PC-3 (cell line): ENCODE data around the gene METTL24. TPM values are rescaled to one million over a fixed set of nuclear protein-coding genes. Genes with fewer than 3 reads are reported as not detected.

Source experiments
- ATAC-seq: fragments of 200-7000 bp; cut with Tn5 transposase; 2 replicates; pipeline ENCODE4 v1.9.1; 2020; ENCODE audit warnings: mild to moderate bottlenecking, moderate library complexity
- BruUV-seq: library from RNA; stranded (reverse); fragments of 400-500 nt; replicated peaks from 2 replicates; lab custom pipeline; 2021; lab: Mats Ljungman, UMichigan
- CTCF ChIA-PET: fragments of 300-600 bp; sonication (Branson Sonifier 250); formaldehyde crosslinking; loops from one replicate; lab custom pipeline; 2022; ENCODE audit warnings: antibody characterized with exemption; lab: Charles Lee
- POLR2A ChIA-PET: fragments of 300-600 bp; sonication (Branson Sonifier 250); formaldehyde crosslinking; loops from one replicate; lab custom pipeline; 2022; ENCODE audit warnings: antibody characterized with exemption; ENCODE audit not compliant: unreplicated experiment; lab: Charles Lee
- DNase-seq: peaks from one replicate; pipeline ENCODE4 v3.0.0-alpha.2; 2015
- H2AFZ ChIP-seq: fragments of 300-600 bp; sonication (generic); 2 replicates; pipeline ENCODE4 v1.6.0; 2016; ENCODE audit warnings: antibody characterized with exemption, low read length
- H3F3A ChIP-seq: fragments of 300-600 bp; sonication (generic); one replicate; pipeline ENCODE4 v1.6.0; 2017; ENCODE audit warnings: antibody characterized with exemption, low read length, control low read depth, mild to moderate bottlenecking; ENCODE audit not compliant: unreplicated experiment
- H3K27ac ChIP-seq: fragments of 300-600 bp; sonication (generic); 2 replicates; pipeline ENCODE4 v1.5.1; 2016; ENCODE audit warnings: mild to moderate bottlenecking, low read length
- H3K27me3 ChIP-seq: fragments of 300-600 bp; sonication (generic); 2 replicates; pipeline ENCODE4 v1.6.1; 2016; ENCODE audit warnings: low read length, mixed read lengths
- H3K36me3 ChIP-seq: fragments of 300-600 bp; sonication (generic); 2 replicates; pipeline ENCODE4 v1.6.1; 2016; ENCODE audit warnings: low read depth, mixed run types, low read length, mixed read lengths
- H3K4me1 ChIP-seq: fragments of 300-600 bp; sonication (generic); 2 replicates; pipeline ENCODE4 v1.5.1; 2016; ENCODE audit warnings: low read length; ENCODE audit not compliant: insufficient read depth
- H3K4me2 ChIP-seq: fragments of 300-600 bp; sonication (generic); 2 replicates; pipeline ENCODE4 v1.6.0; 2016; ENCODE audit warnings: low read length
- H3K4me3 ChIP-seq: fragments of 300-600 bp; sonication (generic); 2 replicates; pipeline ENCODE4 v1.5.1; 2016; ENCODE audit warnings: mild to moderate bottlenecking, low read length, mixed read lengths
- H3K79me2 ChIP-seq: fragments of 300-600 bp; sonication (generic); 2 replicates; pipeline ENCODE4 v1.6.1; 2017; ENCODE audit warnings: low read length, mixed read lengths
- H3K9ac ChIP-seq: fragments of 300-600 bp; sonication (generic); 2 replicates; pipeline ENCODE4 v1.6.0; 2016; ENCODE audit warnings: mild to moderate bottlenecking, low read length
- H3K9me2 ChIP-seq: fragments of 300-600 bp; sonication (generic); replicated peaks from 2 replicates; pipeline ENCODE4 v1.6.1; 2016; ENCODE audit warnings: mixed run types, low read length, mixed read lengths
- H3K9me3 ChIP-seq: fragments of 300-600 bp; sonication (generic); 2 replicates; pipeline ENCODE4 v1.6.1; 2016; ENCODE audit warnings: low read length, mixed read lengths
- H4K20me1 ChIP-seq: fragments of 300-600 bp; sonication (generic); 2 replicates; pipeline ENCODE4 v1.6.1; 2016; ENCODE audit warnings: low read length, mixed read lengths
- EZH2 ChIP-seq: fragments of 300-600 bp; sonication (generic); IDR thresholded peaks from one replicate; pipeline ENCODE4 v1.6.1; 2017; ENCODE audit warnings: antibody characterized with exemption, mild to moderate bottlenecking, low read length; ENCODE audit not compliant: unreplicated experiment
- EZH2phosphoT487 ChIP-seq: fragments of 300-600 bp; sonication (generic); IDR thresholded peaks from 2 replicates; pipeline ENCODE4 v1.6.1; 2018; ENCODE audit warnings: mild to moderate bottlenecking, antibody characterized with exemption, low read length, borderline replicate concordance
- intact Hi-C: fragments of 100-400 bp; cut with micrococcal nuclease; formaldehyde crosslinking; loops from 2 replicates; pipeline ENCODE4 v1.9.0; 2023
- total RNA-seq: library from RNA; depleted of rRNA; stranded (reverse); fragments of >200 nt; gene quantifications from 2 replicates; pipeline ENCODE4 v1.2.3, GENCODE V29; 2014
- TF ChIP-seq, protein P1 (sequence below): fragments of 300-600 bp; sonication (generic); conservative IDR thresholded peaks from 2 replicates; pipeline ENCODE4 v1.5.1; 2017; ENCODE audit warnings: antibody characterized with exemption, low read depth, mild to moderate bottlenecking, low read length

METTL24 gene
- total RNA-seq, 1 experiment from 2014 or later, result not detected

GRCh38 chr6:110326057-110326456 is 32.1 kb downstream of the METTL24 start:
- H2AFZ ChIP-seq, result no peak overlapping the region
- no TSS peak for BruUV-seq
- no peaks in the 10 kb centered on the region for H3F3A ChIP-seq
- no peak overlapping the region for H3K9ac ChIP-seq
- intact Hi-C loops, result no loop called here
- no peaks in the 10 kb centered on the region for H4K20me1 ChIP-seq
- H3K9me2 ChIP-seq, result no peaks in the 10 kb centered on the region
- no peak overlapping the region for H3K4me2 ChIP-seq
- no peak overlapping the region for H3K27ac ChIP-seq
- ChIA-PET POLR2A (no interaction called here), CTCF (no interaction called here)
- ATAC-seq (no peak), DNase-seq (no peak)
- TF ChIP-seq EZH2 (no peak), EZH2phosphoT487 (no peak)
- TF ChIP-seq, protein P1, sequence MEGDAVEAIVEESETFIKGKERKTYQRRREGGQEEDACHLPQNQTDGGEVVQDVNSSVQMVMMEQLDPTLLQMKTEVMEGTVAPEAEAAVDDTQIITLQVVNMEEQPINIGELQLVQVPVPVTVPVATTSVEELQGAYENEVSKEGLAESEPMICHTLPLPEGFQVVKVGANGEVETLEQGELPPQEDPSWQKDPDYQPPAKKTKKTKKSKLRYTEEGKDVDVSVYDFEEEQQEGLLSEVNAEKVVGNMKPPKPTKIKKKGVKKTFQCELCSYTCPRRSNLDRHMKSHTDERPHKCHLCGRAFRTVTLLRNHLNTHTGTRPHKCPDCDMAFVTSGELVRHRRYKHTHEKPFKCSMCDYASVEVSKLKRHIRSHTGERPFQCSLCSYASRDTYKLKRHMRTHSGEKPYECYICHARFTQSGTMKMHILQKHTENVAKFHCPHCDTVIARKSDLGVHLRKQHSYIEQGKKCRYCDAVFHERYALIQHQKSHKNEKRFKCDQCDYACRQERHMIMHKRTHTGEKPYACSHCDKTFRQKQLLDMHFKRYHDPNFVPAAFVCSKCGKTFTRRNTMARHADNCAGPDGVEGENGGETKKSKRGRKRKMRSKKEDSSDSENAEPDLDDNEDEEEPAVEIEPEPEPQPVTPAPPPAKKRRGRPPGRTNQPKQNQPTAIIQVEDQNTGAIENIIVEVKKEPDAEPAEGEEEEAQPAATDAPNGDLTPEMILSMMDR, result no peak
- H3K36me3 ChIP-seq, result no peaks in the 10 kb centered on the region
- H3K27me3 ChIP-seq, result no peaks in the 10 kb centered on the region
- peaks cover 16% of the 10 kb centered on the region for H3K4me1 ChIP-seq
- no peaks in the 10 kb centered on the region for H3K79me2 ChIP-seq
- no peaks in the 10 kb centered on the region for H3K9me3 ChIP-seq
- no peak overlapping the region for H3K4me3 ChIP-seq

GRCh38 chr6:110325197-110325596 is 33.0 kb downstream of the METTL24 start:
- no peaks in the 10 kb centered on the region for H4K20me1 ChIP-seq
- ATAC-seq (peak; percentile 42; the same call in 1 of the 2 replicates), DNase-seq (peak; percentile 41)
- H3K4me2 ChIP-seq, result no peak overlapping the region
- no peak for TF ChIP-seq EZH2phosphoT487
- TF ChIP-seq, protein P1, result no peak
- no peak for TF ChIP-seq EZH2
- no peaks in the 10 kb centered on the region for H3K79me2 ChIP-seq
- no peaks in the 10 kb centered on the region for H3K9me2 ChIP-seq
- no TSS peak for BruUV-seq
- no peak overlapping the region for H2AFZ ChIP-seq
- H3F3A ChIP-seq, result no peaks in the 10 kb centered on the region
- no peaks in the 10 kb centered on the region for H3K9me3 ChIP-seq
- intact Hi-C loops, result no loop called here
- no peak overlapping the region for H3K4me3 ChIP-seq
- H3K36me3 ChIP-seq, result no peaks in the 10 kb centered on the region
- CTCF ChIA-PET, result no interaction called here
- no peak overlapping the region for H3K27ac ChIP-seq
- no peak overlapping the region for H3K9ac ChIP-seq
- H3K4me1 ChIP-seq, result peaks cover 15% of the 10 kb centered on the region
- POLR2A ChIA-PET, result no interaction called here
- H3K27me3 ChIP-seq, result no peaks in the 10 kb centered on the region

- H3K27ac ChIP-seq, result no peak overlapping the region
- no TSS peak for BruUV-seq
- no peaks in the 10 kb centered on the region for H3K36me3 ChIP-seq
- no peaks in the 10 kb centered on the region for H4K20me1 ChIP-seq
- no peaks in the 10 kb centered on the region for H3K9me3 ChIP-seq
- ChIA-PET POLR2A (no interaction called here), CTCF (no interaction called here)
- DNase-seq (no peak), ATAC-seq (no peak)
- no peaks in the 10 kb centered on the region for H3F3A ChIP-seq
- H3K27me3 ChIP-seq, result no peaks in the 10 kb centered on the region
- H3K9ac ChIP-seq, result no peak overlapping the region
- H3K9me2 ChIP-seq, result no peaks in the 10 kb centered on the region
- no peaks in the 10 kb centered on the region for H3K79me2 ChIP-seq
- no peak for TF ChIP-seq EZH2phosphoT487
- TF ChIP-seq, protein P1, result no peak
- TF ChIP-seq EZH2, result no peak
- H3K4me1 ChIP-seq, result peaks cover 10% of the 10 kb centered on the region; the same call in 1 of the 2 replicates
- H3K4me2 ChIP-seq, result no peak overlapping the region
- no peak overlapping the region for H2AFZ ChIP-seq
- no peak overlapping the region for H3K4me3 ChIP-seq
- intact Hi-C loops, result no loop called here
Measured at GRCh38 chr6:110324548-110324947, 33.6 kb downstream of the METTL24 start.
